HG03354 (cell line): ENCODE data around the gene CCDC121.

ENCODE experiments used
- ATAC-seq: cut with Tn5 transposase; IDR thresholded peaks from one replicate; pipeline ENCODE4 v1.9.1; 2021; ENCODE audit warnings: mild to moderate bottlenecking; ENCODE audit not compliant: unreplicated experiment, poor library complexity, severe bottlenecking

Gene CCDC121

DNA sequence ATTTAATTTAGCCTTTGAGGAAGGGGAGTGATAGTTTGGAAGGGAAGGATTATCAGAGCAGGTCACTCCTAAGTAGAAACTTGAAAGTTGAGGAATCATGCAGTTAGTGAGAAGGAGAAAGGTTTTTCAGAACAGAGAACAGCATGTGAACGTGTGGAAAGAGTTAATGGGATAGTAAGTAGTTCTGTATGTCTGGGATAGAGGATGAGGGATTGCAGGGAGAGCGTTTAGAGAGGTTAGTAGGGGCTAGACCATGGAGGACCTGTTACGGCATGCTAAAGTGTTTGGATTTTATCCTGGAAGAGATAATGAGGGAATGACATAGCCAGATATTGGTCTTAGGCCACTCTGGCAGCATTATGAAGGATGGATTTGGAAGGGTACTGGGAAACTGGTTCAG, 44.2 kb downstream of the CCDC121 start:
- ATAC-seq, result no peak

DNA sequence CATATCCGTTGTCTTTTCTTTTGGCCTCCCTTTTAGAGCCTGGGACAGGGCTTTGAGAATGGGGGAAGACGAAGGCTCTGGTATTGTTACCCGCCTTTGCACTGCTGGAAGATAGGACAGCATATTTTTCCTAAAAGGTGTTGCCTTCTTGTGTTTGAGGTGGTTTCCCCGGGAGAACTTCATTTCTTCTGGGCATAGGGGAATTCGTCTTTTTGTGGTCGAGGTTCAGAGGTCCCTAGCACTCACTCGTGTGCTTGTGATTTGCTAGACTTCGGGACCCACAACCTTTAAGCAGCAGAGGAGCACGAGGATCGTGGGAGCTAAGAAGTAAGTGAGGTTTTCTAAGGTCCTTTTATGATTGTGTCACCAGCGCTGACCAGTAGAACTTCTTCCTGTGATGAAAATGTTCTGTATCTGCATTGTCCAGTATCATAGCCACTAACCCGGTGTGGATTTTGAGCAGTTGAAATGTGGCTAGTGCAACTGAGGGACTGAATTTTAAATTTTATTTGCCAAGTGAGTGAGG, 45.4 kb downstream of the CCDC121 start:
- ATAC-seq, result peak; percentile 13

DNA sequence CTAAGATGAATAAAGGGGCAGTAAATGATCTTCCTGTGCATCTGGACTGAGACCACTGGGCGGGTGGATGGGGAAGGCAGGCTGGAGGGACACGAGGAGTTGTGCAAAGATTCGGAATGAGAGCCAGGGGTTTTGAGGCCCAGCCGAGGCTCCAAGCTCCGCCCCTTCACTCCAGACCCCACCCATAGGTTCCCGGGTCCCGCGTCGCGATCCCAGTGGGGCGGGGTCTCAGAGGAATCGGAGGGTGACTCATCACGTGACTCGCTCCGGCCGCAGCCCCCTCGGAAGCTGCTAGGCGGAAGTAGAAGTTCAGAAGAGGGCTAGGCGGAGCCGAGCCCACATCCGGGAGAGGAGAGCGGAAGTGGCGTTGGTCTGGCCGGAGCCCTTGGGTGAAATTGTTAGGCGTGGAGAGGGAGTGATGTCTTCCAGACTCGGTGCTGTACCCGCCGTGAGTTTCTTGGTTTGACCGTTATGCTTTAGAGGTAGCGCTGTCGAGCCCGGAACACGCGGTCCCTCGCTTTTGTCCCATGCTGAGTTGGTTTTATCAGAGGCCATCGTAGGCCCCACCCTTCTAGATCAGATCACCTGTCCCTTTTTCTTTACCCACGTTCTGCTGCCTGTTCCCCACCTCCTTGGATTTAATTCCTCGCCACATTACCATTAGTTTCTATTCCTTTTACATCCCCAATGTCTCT, 46.0 kb downstream of the CCDC121 start, which contains the start of gene ZNF512:
Gene ZNF512 (plus strand): TSS at position 348 of the 695 bp plus-strand sequence. CDS start 71 bp downstream, at position 419.
- peak; percentile 98 for ATAC-seq

DNA sequence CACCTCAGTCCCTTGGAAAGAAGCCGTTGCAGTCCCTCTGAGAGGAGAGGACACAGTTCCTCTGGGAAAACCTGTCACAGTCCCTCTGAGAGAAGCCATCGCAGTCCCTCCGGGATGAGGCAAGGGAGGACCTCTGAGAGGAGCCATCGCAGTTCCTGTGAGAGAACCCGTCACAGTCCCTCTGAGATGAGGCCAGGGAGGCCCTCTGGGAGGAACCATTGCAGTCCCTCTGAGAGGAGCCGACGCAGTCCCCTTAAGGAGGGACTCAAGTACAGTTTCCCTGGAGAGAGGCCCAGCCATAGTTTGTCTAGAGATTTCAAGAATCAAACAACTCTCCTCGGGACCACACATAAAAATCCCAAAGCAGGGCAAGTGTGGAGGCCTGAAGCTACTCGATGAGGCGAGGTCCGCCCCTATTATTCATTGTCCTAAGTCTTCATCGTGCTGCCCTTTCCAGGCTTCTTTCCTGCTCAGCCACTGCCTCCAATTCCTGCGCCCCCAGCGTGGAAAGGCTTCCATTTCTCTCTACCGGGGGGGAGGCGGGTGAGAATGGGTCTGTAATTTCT, 46.6 kb downstream of the CCDC121 start:
- no peak for ATAC-seq

DNA sequence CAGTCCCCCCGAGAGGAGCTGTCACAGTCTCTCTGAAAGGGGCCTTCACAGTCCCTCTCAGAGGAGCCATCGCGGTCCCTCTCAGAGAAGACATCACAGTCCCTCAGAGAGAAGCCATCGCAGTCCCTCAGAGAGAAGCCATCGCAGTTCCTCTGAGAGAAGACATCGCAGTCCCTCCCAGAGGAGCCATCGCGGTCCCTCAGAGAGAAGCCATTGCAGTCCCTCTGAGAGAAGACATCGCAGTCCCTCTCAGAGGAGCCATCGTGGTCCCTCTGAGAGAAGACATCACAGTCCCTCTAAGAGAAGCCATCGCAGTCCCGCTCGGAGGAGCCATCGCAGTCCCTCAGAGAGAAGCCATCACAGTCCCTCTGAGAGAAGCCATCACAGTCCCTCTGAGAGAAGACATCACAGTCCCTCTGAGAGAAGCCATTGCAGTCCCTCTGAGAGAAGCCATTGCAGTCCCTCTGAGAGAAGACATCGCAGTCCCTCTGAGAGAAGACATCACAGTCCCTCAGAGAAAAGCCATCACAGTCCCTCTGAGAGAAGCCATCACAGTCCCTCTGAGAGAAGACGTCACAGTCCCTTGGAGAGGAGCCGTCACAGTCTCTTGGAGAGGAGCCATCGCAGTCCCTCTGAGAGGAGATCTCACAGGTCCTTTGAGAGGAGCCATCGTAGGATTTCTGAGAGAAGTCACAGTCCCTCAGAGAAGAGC, 47.2 kb downstream of the CCDC121 start:
- ATAC-seq, result no peak
